MM.1S (cell line): ENCODE data around the gene ABCA2.
"Not testable (repeated sequence)": the region's sequence is repeated elsewhere in the genome, so short reads cannot be mapped to it uniquely, and the experiment has no call there.

Source experiments
- DNase-seq: peaks from one replicate; pipeline ENCODE4 v3.0.0-alpha.2; 2015
- H2AFZ ChIP-seq: fragments of 300-600 bp; sonication (generic); 2 replicates; pipeline ENCODE4 v1.6.0; 2016; ENCODE audit warnings: antibody characterized with exemption, low read length
- H3F3A ChIP-seq: fragments of 300-600 bp; sonication (generic); 2 replicates; pipeline ENCODE4 v1.6.1; 2016; ENCODE audit warnings: mild to moderate bottlenecking, antibody characterized with exemption, low read length, moderate library complexity, mixed read lengths; ENCODE audit not compliant: insufficient read depth
- H3K27ac ChIP-seq: fragments of 300-600 bp; sonication (generic); 2 replicates; pipeline ENCODE4 v1.5.1; 2016; ENCODE audit warnings: mild to moderate bottlenecking, low read length
- H3K27me3 ChIP-seq: fragments of 300-600 bp; sonication (generic); replicated peaks from 2 replicates; pipeline ENCODE4 v1.6.0; 2016; ENCODE audit warnings: low read length; ENCODE audit not compliant: insufficient read depth
- H3K36me3 ChIP-seq: fragments of 300-600 bp; sonication (generic); replicated peaks from 2 replicates; pipeline ENCODE4 v1.6.1; 2016; ENCODE audit warnings: mild to moderate bottlenecking, low read length, mixed read lengths; ENCODE audit not compliant: insufficient read depth
- H3K4me1 ChIP-seq: fragments of 300-600 bp; sonication (generic); 2 replicates; pipeline ENCODE4 v1.6.1; 2016; ENCODE audit warnings: low read length, mixed read lengths
- H3K4me2 ChIP-seq: fragments of 300-600 bp; sonication (generic); 2 replicates; pipeline ENCODE4 v1.6.0; 2016; ENCODE audit warnings: low read depth, low read length
- H3K4me3 ChIP-seq: fragments of 300-600 bp; sonication (generic); 2 replicates; pipeline ENCODE4 v1.5.1; 2016; ENCODE audit warnings: low read length, mixed read lengths
- H3K79me2 ChIP-seq: fragments of 300-600 bp; sonication (generic); 2 replicates; pipeline ENCODE4 v1.6.1; 2016; ENCODE audit warnings: mixed run types, low read length, mixed read lengths
- H3K9ac ChIP-seq: fragments of 300-600 bp; sonication (generic); 2 replicates; pipeline ENCODE4 v1.6.1; 2016; ENCODE audit warnings: low read length, mixed read lengths
- H3K9me2 ChIP-seq: fragments of 300-600 bp; sonication (generic); replicated peaks from 2 replicates; pipeline ENCODE4 v1.6.1; 2016; ENCODE audit warnings: mild to moderate bottlenecking, low read length, mixed read lengths; ENCODE audit not compliant: insufficient read depth
- H3K9me3 ChIP-seq: fragments of 300-600 bp; sonication (generic); replicated peaks from 2 replicates; pipeline ENCODE4 v1.6.1; 2016; ENCODE audit warnings: mild to moderate bottlenecking, low read length, mixed read lengths; ENCODE audit not compliant: insufficient read depth
- H4K20me1 ChIP-seq: fragments of 300-600 bp; sonication (generic); 2 replicates; pipeline ENCODE4 v1.6.1; 2016; ENCODE audit warnings: mild to moderate bottlenecking, low read length, moderate library complexity, mixed read lengths; ENCODE audit not compliant: insufficient read depth
- CTCF ChIP-seq: fragments of 300-600 bp; sonication (generic); IDR thresholded peaks from 2 replicates; pipeline ENCODE4 v1.5.1; 2016; ENCODE audit warnings: antibody characterized with exemption, low read length, mixed read lengths
- EZH2 ChIP-seq: fragments of 300-600 bp; sonication (generic); optimal IDR thresholded peaks from 2 replicates; pipeline ENCODE3; 2017; ENCODE audit warnings: low read depth, mild to moderate bottlenecking, antibody characterized with exemption, low read length, mixed read lengths
- EZH2phosphoT487 ChIP-seq: fragments of 300-600 bp; sonication (generic); IDR thresholded peaks from 2 replicates; pipeline ENCODE4 v1.6.1; 2018; ENCODE audit warnings: antibody characterized with exemption, low read length

Gene ABCA2

GRCh38 chr9:137035507-137035834 is 7.4 kb upstream of the ABCA2 start:
- no peak overlapping the region for H3K27ac ChIP-seq

GRCh38 chr9:137034709-137035506 is 6.9 kb upstream of the ABCA2 start:
- Histone ChIP-seq H3F3A (no peaks in the 10 kb centered on the region; the same call in 1 of the 2 replicates), H2AFZ (no peak overlapping the region), H3K27ac (no peak overlapping the region), H3K4me1 (no peaks in the 10 kb centered on the region), H3K79me2 (no peaks in the 10 kb centered on the region), H3K4me3 (no peak overlapping the region), H4K20me1 (no peaks in the 10 kb centered on the region), H3K9ac (no peak overlapping the region), H3K4me2 (peak overlapping the region; percentile 7; the same call in 1 of the 2 replicates), H3K36me3 (no peaks in the 10 kb centered on the region), H3K27me3 (peaks cover 81% of the 10 kb centered on the region), H3K9me2 (no peaks in the 10 kb centered on the region), H3K9me3 (no peaks in the 10 kb centered on the region)
- DNase-seq: peak; percentile 81
- TF ChIP-seq EZH2 (no peak), CTCF (peak; percentile 92)

More at GRCh38 chr9:137035507-137035834, 7.4 kb upstream of the ABCA2 start:
- H4K20me1 ChIP-seq: no peaks in the 10 kb centered on the region
- no peak overlapping the region for H3K4me3 ChIP-seq
- DNase-seq: no peak
- H3K36me3 ChIP-seq: no peaks in the 10 kb centered on the region
- no peaks in the 10 kb centered on the region; the same call in 1 of the 2 replicates for H3F3A ChIP-seq
- no peaks in the 10 kb centered on the region for H3K9me2 ChIP-seq
- no peaks in the 10 kb centered on the region for H3K9me3 ChIP-seq
- H2AFZ ChIP-seq: no peak overlapping the region
- H3K4me2 ChIP-seq: no peak overlapping the region
- no peaks in the 10 kb centered on the region for H3K79me2 ChIP-seq
- H3K27me3 ChIP-seq: peaks cover 78% of the 10 kb centered on the region
- no peak overlapping the region for H3K9ac ChIP-seq
- H3K4me1 ChIP-seq: no peaks in the 10 kb centered on the region
- TF ChIP-seq EZH2 (no peak), CTCF (no peak), EZH2phosphoT487 (no peak)

- no peaks in the 10 kb centered on the region for H3K36me3 ChIP-seq
- TF ChIP-seq CTCF: no peak
- TF ChIP-seq EZH2phosphoT487: no peak
- no peak for TF ChIP-seq EZH2
- peaks cover 1% of the 10 kb centered on the region for H3F3A ChIP-seq
- no peak overlapping the region for H2AFZ ChIP-seq
- H3K27ac ChIP-seq: no peak overlapping the region
- H3K79me2 ChIP-seq: no peaks in the 10 kb centered on the region
- H3K4me1 ChIP-seq: peaks cover 5% of the 10 kb centered on the region
- H4K20me1 ChIP-seq: no peaks in the 10 kb centered on the region
- no peak for DNase-seq
- peak overlapping the region; percentile 7; the same call in 1 of the 2 replicates for H3K4me2 ChIP-seq
- no peaks in the 10 kb centered on the region for H3K9me3 ChIP-seq
- H3K27me3 ChIP-seq: peaks cover 77% of the 10 kb centered on the region
- no peaks in the 10 kb centered on the region for H3K9me2 ChIP-seq
- no peak overlapping the region for H3K9ac ChIP-seq
- no peak overlapping the region for H3K4me3 ChIP-seq
Observed at GRCh38 chr9:137034039-137034708, 6.1 kb upstream of the ABCA2 start.

GRCh38 chr9:137033481-137033880 is 5.4 kb upstream of the ABCA2 start:
- not testable (repeated sequence) for H3K9ac ChIP-seq, H3K9me2 ChIP-seq, H3K4me3 ChIP-seq, H3K9me3 ChIP-seq, H3F3A ChIP-seq, H3K79me2 ChIP-seq, DNase-seq, H2AFZ ChIP-seq, H3K4me2 ChIP-seq, H3K36me3 ChIP-seq, H3K4me1 ChIP-seq, H4K20me1 ChIP-seq, H3K27ac ChIP-seq
- H3K27me3 ChIP-seq: peaks cover 70% of the 10 kb centered on the region
